ENCODE data around the gene FARS2.
"Not testable (repeated sequence)": the region's sequence is repeated elsewhere in the genome, so short reads cannot be mapped to it uniquely, and the experiment has no call there.

FARS2 gene

GRCh38 chr6:5536644-5537043 is 275.3 kb downstream of the FARS2 start:
- no peak for DNase-seq (ENCODE audit: low read depth)

DNA sequence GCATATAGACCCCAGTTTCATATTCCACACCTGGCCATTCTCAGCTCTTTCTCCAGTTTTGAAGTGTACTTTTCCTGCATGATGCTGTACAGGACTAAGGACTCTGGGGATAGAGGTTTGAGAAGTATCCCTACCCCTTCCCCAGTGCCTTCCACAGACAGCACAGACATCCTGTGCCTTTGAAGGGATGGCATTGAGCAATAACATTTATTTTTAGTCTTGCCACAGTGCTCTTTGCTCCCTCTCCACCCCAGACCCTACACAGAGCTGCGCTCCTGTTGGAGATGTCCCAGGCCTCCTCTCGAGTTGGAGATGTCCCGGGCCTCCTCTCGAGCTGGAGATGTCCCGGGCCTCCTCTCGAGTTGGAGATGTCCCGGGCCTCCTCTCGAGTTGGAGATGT is 275.8 kb downstream of the FARS2 start:
- no peak for DNase-seq (ENCODE audit: low read depth)

DNA sequence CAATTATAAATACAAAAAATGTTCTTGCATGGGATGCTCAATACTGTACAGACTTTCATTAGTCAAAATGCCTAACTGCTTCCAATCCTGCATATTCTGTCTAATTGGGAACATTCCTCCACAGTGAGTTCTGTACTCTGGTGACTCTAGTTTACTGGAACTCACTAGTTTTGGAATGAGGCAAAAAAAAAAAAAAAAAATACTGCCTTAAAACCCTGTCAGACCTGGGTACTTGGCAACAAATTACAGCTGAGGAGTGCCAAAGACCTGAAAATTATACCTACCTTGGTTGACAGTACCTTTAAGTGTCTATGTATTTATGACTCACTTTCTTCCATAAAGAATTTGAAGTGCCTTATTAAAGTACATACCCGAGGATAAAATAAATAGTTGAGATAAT is 276.7 kb downstream of the FARS2 start:
- no peak for DNase-seq (ENCODE audit: low read depth)

DNA sequence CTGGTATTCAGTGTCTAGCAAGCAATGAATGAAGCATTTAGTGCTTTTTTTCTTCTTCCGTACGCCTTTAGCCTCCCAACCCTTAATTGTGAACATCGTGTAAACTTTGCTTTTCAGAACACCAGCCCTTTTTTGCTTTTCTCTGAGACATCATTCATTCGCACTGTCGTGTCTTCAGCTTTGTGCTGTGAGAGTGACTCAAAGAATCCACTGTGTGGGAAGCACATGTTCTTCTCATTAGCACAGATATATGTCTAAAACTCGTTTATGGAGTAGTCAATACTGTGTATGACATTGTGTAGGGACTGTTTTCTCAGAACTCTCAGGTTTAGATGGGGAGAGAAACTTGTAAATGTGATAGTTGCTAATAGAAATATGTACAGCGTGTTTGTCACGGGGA is 279.1 kb downstream of the FARS2 start:
- DNase-seq (ENCODE audit: low read depth): no peak

DNA sequence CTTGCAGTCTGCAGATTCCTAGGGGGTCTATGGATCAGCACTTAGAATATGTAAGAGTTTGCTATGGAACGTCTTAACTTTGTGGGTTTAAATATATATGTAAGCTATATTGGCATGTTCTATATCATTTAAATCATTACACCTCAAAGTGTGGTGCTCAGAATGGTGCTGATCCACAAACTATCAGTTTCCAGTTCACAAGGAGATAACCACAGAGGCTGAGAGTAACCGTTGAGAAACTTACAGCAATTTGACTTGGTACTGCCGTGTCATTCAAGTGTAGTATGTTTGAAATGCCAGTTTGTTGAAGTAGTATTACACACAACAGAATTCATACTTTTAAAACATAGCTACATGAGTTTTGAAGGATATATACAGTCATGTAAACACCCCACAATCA is 279.7 kb downstream of the FARS2 start:
- no peak for DNase-seq (ENCODE audit: low read depth)

DNA sequence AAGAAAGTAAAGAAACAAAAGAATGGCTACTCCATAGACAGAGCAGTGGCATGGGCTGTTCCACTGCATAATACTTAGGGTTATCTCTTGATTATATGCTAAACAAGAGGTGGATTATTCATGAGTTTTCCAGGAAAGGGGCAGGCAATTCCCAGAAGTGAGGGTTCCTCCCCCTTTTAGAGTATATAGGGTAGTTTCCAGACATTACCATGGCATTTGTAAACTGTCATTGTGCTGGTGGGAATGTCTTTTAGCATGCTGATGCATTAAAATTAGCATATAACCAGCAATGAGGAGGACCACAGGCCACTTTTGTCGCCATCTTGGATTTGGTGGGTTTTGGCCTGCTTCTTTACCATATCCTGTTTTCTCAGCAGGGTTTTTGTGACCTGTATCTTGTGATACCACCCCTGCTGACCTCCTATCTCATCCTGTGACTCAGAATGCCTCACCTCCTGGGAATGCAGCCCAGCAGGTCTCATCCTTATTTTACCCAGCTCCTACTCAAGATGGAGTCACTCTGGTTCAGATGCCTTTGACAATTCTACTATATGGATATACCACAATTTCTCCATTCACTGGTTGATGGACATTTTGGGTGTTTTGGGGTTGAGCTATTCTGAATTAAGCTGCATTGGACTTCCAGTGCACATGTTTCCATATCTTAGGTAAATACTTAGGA is 280.6 kb downstream of the FARS2 start:
- DNase-seq (ENCODE audit: low read depth): no peak

- DNase-seq (ENCODE audit: low read depth): no peak
These were observed 286.2 kb downstream of the FARS2 start for GRCh38 chr6:5547556-5547955.

DNA sequence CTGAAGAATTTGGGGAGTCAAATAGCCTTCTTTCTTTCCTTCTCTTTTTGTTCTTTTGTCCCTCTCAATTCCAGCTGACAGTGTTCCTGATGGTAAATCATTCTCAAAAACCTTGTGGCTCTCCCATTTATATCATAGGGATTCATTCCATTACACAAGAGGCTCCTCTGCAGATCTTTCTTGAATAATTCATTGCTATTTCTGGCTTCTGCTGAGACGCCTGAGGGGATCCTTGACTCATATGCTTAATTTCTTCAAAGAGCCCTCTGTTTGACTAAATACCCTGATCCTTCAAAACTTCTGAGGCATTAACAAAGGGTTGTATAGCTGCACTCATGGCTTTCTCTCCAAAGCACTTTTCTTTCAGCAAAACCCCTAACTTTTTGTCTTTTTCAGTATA is 289.3 kb downstream of the FARS2 start:
- no peak for DNase-seq (ENCODE audit: low read depth)

GRCh38 chr6:5552243-5552642 is 290.9 kb downstream of the FARS2 start:
- DNase-seq (ENCODE audit: low read depth): no peak

GRCh38 chr6:5553767-5554166 is 292.5 kb downstream of the FARS2 start:
- no peak for DNase-seq (ENCODE audit: low read depth)

DNA sequence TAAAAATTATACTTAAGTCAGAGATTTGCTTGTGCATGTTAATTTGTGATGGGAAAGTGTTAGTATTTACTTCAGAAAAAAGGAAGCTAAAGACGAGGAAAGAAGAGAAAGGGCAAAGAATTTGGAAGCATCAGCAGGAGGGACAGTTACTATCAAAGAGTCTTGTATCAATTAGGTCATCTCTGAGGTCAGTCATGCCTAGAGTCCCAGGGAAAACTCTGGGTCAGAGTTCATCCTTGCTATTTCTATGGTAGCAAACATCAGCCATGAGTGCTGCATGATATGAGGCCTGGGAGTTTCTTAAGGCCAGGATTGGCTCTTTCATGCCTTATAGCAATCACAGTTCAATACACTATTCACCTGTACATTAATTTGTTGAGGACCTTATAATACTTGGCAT is 292.9 kb downstream of the FARS2 start:
- DNase-seq (ENCODE audit: low read depth): no peak

- DNase-seq (ENCODE audit: low read depth): no peak
These were observed 294.7 kb downstream of the FARS2 start for GRCh38 chr6:5556011-5556410.

GRCh38 chr6:5557506-5557905 is 296.2 kb downstream of the FARS2 start:
- DNase-seq (ENCODE audit: low read depth): no peak

- DNase-seq (ENCODE audit: low read depth): no peak
These were observed 298.3 kb downstream of the FARS2 start for GRCh38 chr6:5559651-5560050.

DNA sequence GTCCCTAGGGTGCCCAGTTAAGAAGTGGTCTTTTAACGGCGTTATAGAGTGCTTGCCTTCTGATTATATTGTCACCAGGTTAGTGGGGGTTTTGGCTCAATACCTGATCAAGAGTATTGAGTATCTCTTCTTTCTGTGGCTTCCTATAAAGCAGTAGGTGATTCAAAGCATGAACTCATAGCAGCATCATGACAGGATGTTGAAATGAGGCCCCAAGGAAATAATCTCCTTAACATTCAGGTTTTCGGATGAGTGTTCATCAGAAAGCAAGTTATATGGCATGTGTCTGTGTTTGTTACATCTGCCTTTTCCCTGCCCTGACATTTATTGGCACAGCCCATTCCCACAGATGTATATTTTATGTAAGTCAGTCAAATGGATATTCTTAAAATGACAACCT is 301.0 kb downstream of the FARS2 start:
- no peak for DNase-seq (ENCODE audit: low read depth)

- DNase-seq (ENCODE audit: low read depth): no peak
These were observed 301.8 kb downstream of the FARS2 start for GRCh38 chr6:5563086-5563485.

- DNase-seq (ENCODE audit: low read depth): not testable (repeated sequence)
These were observed 303.4 kb downstream of the FARS2 start for GRCh38 chr6:5564746-5565145.

DNA sequence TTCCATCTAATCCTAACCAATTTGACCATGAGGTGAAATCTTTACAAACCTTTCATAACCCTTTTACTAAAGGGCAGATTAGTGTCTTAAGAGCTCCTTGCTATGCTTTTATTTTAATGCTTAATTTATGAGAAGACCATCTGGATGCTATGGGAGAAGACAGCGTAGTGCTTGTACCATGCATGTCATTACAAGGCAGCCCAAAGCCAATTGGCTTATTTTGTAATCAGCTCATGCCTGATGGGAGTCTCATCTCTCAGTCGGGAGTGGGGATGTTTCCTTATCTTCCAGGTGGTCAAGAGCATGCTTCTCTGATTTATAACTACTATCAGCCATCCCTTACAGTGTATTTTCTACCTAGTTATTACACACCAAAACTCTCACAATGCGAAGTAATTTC is 304.7 kb downstream of the FARS2 start:
- no peak for DNase-seq (ENCODE audit: low read depth)

- DNase-seq (ENCODE audit: low read depth): no peak
These were observed 305.4 kb downstream of the FARS2 start for GRCh38 chr6:5566718-5567117.

DNA sequence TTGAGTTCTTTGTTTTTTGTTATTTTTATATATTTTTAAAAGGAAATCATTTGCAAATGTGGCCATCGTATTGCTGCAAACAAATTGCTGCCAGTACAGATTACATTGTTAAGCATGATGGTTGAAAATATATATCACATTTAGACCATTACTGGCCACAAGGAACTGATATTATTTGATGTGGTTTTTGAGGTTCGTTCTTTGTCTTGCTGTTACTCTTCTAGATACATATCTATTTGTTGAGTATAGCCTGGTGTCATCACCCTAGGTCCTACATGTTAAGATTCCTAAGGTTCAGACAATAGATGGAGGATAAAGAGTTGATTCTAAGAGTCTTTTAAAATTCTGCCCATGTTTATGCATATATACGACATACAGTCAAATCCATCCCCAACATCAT is 306.0 kb downstream of the FARS2 start:
- no peak for DNase-seq (ENCODE audit: low read depth)

GRCh38 chr6:5567890-5568289 is 306.6 kb downstream of the FARS2 start:
- DNase-seq (ENCODE audit: low read depth): no peak

- no peak for DNase-seq (ENCODE audit: low read depth)
These were observed 308.2 kb downstream of the FARS2 start for GRCh38 chr6:5569491-5569890.

DNA sequence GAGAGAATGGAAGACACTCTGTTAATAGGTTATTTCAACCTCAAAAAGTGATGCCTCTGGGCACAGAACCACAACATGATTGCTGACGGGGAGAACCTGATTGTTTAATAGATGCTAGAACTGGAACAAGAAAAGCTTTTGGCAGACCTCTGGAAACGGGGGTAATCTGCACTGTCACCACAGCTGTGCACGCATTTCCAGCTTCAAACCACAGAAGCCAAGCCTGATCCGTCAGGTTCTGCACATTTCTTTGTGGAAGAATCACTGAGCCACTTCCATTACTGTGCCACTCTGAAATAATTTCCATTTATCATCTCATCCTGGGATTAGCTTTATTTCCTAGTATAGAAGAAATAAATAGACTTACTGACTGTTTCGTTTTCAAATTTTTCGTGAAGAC is 309.3 kb downstream of the FARS2 start:
- no peak for DNase-seq (ENCODE audit: low read depth)

- DNase-seq (ENCODE audit: low read depth): no peak
These were observed 319.6 kb downstream of the FARS2 start for GRCh38 chr6:5580736-5581581.
